Measurements from ENCODE around the gene UTP3.

The UTP3 gene

DNA sequence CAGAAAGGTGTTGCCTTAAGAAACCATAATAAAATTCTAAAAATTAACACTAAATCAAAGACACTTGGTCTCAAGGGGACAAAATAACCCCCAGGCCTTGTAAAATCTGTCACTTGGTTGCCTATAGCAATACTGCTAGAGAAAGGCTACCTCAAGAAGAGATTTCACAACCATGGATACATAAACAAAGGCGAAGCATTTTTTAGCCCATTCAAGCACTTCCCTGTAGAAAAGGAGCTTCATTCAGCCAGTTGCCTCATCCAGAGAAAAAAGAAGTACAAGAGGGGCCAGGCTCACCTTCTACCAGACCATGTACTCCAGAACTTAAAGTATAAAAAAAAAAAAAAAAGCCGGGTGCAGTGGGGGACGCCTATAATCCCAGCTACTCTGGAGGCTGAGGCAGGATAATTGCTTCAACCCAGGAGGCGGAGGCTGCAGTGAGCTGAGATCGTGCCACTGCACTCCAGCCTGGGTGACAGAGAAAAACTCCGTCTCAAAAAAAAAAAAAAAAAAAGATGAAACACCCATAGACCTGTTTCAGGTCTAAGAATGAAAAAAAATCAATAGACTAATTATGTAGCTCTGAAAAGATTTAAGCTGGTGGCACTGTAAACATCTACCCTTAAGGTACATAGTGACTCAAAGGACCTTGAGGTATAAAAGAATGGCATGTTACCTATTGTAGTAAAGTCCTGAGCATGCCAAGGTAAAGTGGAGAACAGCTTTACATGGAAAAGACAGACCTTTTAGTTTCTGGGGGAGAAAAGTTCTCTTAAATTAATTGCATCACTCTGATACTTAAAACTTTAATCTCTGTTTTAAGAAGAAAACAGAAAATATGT lies 51.4 kb downstream of the UTP3 start:
- H3K9me3 ChIP-seq (ENCODE audit: control insufficient read depth, low read depth, low read length): no peaks in the 10 kb centered on the region
- H3K4me3 ChIP-seq (ENCODE audit: low read length): no peak overlapping the region
- H3K4me1 ChIP-seq (ENCODE audit: control insufficient read depth, low read depth, low read length): peaks cover 13% of the 10 kb centered on the region
- H3K27me3 ChIP-seq (ENCODE audit: control insufficient read depth, insufficient read depth, low read length): no peaks in the 10 kb centered on the region
- no peaks in the 10 kb centered on the region for H3K36me3 ChIP-seq (ENCODE audit: control insufficient read depth, low read depth, low read length)
- H3K9ac ChIP-seq (ENCODE audit: low read length): no peak overlapping the region
- H3K27ac ChIP-seq (ENCODE audit: low read length): no peak overlapping the region

All from iPS-18a (cell line).